Middle frontal gyrus (tissue), 1 donor: ENCODE results near the gene AKAP9.
"Not testable (repeated sequence)": the region's sequence is repeated elsewhere in the genome, so short reads cannot be mapped to it uniquely, and the experiment has no call there.

Experiments used
- DNase-seq: peaks from one replicate; pipeline ENCODE4 v3.0.0-alpha.2; 2015; ENCODE audit warnings: low spot score; ENCODE audit errors: extremely low spot score

The AKAP9 gene

DNA sequence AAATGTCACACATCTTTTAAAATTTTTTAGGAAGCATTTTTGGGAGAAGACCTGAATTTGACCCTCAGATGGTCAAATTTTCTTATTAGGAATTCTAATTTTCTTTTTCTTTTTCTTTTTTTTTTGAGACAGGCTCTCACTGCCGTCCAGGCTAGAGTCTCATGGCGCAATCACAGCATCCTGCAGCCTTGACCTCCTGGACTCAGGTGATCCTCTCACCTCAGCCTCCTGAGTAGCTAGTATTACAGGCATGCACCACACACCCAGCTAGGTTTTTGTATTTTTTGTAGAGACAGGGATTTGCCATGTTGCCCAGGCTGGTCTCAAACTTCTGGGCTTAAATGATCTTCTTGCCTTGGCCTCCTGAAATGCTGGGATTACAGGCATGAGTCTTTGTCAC is 65.4 kb downstream of the AKAP9 start:
- DNase-seq, result no peak

- no peak for DNase-seq
These were observed 69.6 kb downstream of the AKAP9 start for GRCh38 chr7:92010215-92010614.

GRCh38 chr7:92013611-92014010 is 72.9 kb downstream of the AKAP9 start:
- DNase-seq, result no peak

DNA sequence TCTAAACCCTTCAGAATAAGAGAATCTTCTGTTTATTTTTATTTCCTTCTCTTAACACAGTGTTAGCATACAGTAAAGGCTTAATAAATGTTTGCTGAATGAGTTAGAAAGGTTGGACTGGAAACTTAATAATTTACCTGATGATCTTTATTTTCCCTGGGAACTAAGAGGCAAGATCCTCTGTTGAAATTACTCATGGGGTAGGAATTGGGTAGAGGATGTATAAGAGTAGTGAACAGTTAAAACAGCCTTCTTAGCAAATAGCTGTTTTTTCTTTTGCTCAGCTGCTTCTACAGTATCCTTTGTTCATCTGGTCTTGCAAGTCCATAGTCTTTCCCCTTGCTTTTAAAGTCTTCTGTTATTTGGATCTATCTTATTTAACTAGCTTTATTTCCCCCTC is 80.0 kb downstream of the AKAP9 start:
- DNase-seq, result no peak

GRCh38 chr7:92025260-92025659 is 84.6 kb downstream of the AKAP9 start:
- no peak for DNase-seq

DNA sequence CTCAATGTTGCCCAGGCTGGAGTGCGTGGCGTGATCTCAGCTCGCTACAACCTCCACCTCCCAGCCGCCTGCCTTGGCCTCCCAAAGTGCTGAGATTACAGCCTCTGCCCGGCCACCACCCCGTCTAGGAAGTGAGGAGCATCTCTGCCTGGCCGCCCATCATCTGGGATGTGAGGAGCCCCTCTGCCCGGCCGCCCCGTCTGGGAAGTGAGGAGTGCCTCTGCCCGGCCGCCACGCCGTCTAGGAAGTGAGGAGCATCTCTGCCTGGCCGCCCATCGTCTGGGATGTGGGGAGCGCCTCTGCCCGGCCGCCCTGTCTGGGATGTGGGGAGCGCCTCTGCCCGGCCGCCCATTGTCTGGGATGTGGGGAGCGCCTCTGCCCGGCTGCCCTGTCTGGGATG is 86.0 kb downstream of the AKAP9 start:
- DNase-seq, result not testable (repeated sequence)

DNA sequence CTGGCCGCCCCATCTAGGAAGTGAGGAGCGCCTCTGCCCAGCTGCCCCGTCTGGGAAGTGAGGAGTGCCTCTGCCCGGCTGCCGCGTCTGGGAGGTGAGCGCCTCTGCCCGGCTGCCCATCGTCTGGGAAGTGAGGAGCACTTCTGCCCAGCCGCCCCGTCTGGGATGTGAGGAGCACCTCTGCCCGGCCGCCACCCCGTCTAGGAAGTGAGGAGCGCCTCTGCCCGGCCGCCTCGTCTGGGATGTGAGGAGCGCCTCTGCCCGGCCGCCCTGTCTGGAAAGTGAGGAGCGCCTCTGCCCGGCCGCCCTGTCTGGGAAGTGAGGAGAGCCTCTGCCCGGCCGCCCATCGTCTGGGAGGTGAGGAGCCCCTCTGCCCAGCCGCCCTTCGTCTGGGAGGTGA is 86.5 kb downstream of the AKAP9 start:
- DNase-seq, result not testable (repeated sequence)

GRCh38 chr7:92028226-92028625 is 87.6 kb downstream of the AKAP9 start:
- no peak for DNase-seq

- DNase-seq, result no peak
These were observed 88.0 kb downstream of the AKAP9 start for GRCh38 chr7:92028686-92029085.

DNA sequence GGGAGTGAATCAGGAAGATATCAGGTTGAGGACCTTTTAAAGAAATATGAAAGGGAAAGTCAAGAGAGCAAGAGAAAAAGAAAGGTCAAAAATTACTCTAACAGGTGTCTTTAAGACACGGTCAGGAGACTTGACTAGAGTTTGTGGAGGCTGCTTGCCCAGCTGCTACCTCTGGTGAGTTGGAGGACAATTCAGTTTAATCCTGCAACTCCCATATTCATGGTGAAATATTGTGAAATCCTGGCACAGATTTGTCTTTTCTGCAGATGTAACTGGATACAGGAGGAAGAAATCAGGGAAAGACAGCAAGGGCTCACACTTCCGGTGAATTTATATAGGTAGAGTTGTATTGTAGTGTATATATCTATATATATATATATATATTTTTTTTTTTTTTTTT is 93.5 kb downstream of the AKAP9 start:
- DNase-seq, result no peak

- DNase-seq, result no peak
These were observed 94.9 kb downstream of the AKAP9 start for GRCh38 chr7:92035576-92035975.

DNA sequence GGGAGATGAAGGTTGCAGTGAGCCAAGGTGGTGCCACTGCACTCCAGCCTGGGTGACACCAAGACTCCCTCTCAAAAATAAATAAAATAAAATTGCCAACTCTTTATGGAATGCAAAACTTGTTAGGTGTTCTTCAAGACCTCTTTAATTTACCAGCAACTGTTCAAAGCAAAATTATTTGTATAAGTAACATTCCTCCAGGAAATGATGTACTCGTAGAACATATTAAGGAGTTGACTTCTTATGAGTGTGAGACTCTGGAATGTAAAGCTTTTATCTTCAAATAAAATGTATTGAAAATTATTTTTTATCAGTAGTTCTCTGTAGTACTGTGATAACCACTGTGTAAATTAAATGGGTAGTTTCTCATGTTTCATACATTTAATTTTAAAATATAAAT is 99.2 kb downstream of the AKAP9 start:
- DNase-seq, result no peak

DNA sequence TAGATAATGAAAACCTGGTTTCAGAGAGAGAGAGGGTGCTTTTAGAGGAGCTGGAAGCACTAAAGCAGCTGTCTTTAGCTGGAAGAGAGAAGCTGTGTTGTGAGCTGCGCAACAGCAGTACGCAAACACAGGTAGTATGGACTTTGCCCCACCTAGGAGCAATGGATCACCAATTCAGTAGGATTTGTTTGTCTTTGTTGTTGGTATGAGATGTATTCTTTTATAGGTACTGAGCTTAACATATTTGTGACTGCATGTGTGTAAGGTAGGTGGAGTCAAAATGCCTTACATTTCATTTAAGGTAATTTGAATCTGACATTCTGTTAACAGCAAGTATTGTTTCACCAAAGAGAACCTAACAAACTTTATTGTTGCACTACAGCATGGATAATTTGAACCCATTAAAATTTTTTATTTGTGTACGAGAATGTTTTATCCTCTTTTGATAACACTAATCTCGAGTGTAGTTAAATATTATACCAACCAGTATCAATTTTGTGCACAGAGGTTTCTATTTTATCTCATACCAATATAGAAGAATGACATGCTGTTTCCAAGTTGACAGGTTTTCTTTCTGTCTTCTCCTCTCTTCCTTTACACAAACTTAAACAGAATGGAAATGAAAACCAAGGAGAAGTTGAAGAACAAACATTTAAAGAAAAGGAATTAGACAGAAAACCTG is 101.5 kb downstream of the AKAP9 start:
- DNase-seq, result no peak

- no peak for DNase-seq
These were observed 102.4 kb downstream of the AKAP9 start for GRCh38 chr7:92043098-92043497.

DNA sequence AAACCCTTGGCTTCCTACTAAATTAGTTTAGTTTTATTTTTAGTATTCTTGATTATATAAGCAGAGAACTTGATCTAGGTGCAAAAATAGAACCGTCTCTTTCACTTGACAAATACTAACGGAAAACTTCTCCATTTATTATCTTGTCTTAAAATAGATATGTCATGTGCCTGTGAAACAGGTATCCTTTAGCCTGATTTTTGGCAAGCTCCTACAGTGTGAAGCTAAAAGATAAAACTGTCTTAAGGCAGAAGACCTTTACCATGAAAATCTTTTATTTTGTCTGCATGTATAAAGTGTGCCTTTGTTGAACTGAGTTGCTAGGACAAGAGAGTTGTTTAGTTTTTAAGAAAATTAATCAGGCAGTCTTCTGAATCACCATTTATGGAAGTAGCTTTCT is 103.0 kb downstream of the AKAP9 start:
- no peak for DNase-seq

DNA sequence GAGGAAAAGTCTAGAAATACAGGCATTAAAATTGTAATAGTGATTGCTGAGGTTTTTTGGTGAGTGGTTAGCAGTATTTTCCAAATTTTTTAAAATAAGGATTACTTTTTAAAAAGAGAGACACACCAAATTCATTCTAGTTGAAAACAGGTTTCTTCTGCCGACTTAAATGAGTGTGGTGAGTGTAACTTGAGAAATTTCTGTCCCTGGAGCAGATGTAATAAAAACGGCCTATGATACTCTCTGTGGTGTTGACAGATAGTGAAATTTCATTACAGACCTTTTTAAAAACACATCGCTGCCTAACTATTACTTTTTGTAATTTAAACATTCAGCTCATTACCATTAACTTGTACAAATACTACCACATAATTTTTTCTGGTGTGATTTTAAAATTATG is 103.5 kb downstream of the AKAP9 start:
- DNase-seq, result no peak

GRCh38 chr7:92044940-92045339 is 104.3 kb downstream of the AKAP9 start:
- no peak for DNase-seq

DNA sequence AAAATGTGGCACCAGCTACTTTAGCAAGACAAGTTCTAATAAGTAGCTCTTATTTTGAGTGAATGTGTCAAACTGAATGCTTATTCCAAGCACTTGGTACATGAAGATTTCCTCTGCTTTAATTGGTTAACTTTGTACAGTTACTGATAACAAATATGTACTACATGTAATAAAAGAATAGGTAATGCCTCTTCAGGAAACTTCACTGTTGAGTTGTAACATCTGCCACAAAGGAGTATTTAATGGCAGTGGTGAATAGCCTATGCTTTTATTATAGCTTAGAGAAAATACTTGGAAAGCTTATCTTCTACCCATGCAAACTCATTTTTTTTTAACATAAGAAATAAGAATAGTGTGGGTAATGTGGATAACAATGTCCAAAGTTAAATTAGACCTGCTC is 111.0 kb downstream of the AKAP9 start:
- DNase-seq, result no peak

GRCh38 chr7:92052159-92052558 is 111.5 kb downstream of the AKAP9 start:
- DNase-seq, result no peak

DNA sequence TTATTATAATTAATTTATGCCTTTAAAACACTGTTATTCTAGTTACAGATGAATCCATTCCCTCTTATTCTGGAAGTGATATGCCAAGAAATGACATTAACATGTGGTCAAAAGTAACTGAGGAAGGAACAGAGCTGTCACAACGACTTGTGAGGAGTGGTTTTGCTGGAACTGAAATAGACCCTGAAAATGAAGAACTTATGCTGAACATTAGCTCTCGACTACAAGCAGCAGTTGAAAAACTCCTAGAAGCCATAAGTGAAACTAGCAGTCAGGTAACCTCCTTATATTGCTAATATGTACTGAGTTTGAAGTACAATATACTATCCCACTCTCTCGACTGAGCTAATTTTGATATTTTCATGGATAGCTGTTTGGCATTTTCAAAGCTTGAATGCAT is 112.0 kb downstream of the AKAP9 start:
- DNase-seq, result no peak

DNA sequence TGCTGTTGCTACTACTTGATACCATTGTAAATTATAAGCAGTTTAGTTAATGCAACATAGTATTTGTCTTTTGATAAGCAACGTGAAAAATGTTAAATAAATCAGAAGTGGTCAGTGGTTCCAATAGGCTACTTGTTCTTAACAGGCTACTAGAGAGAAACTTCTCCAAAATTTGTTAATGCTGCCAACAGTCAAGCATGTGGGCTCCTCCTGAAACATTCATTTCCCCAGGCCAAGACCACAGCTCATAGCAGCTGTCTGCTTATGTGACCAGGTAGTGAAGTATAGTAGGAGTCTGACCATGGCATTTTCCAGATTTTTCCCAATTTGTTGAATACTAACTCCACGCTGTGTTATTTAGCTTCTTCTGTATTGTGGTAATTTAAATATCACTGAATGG is 112.7 kb downstream of the AKAP9 start:
- DNase-seq, result no peak

DNA sequence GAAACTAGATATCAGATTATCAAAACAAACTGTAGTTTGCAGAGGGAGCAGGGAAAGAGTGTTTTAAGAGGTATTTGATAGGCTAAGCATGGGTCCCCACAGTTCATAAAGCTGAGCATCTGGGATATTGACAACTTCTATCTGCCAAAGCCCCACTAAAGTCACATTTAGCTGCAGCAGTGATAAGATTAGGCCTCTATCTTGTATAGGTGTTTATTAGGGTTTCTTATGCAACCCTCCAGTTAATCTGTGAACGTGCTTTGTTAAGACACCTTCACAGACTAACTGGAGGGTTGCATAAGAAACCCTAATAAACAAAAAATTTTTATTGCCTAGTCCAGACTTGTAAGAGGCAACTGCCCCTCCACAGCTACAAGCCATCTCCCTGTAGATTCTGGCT is 115.6 kb downstream of the AKAP9 start:
- no peak for DNase-seq

DNA sequence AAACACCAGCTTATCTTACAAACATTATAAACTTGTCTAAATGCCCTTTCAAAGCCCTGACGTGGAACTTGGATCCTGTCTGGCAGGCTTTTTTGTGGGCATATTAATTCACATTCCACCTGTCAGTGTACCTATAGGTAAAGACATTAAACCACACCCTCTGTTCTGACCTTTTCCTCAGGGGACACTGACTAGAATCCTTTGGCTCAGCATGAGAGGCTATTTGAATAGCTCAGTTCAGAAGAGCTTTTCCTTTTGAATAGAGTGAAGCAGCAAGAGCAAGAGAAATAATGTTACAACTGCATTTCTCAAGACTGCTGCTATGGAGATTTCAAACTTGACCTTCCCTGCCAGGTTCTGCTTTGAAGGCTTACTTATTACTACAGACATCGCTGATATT is 116.7 kb downstream of the AKAP9 start:
- no peak for DNase-seq

DNA sequence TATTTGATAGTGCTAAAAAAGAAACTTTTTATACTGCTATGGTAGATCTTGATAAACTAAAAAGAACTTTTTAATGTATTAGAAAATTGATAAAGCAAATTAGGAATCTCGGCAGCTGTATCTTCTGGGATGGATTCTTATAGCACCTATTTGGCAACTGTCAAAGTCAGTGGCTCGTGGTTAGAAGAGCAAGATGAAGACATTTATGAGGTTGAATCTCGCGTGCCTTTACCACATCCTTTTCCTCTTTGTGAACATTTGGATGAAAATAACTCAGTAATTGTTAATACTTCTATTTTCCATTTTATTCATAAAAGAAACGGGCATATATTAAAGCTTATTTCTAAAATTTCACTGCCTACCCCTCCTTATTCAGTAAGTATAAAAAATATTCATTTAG is 117.4 kb downstream of the AKAP9 start:
- DNase-seq, result no peak
